CD4-positive, CD25-positive, alpha-beta regulatory T cell (primary cell): ENCODE measurements around the gene RINT1. TPM values are rescaled to one million over a fixed set of nuclear protein-coding genes. Genes with fewer than 3 reads are reported as not detected.
"Not testable (repeated sequence)": the region's sequence is repeated elsewhere in the genome, so short reads cannot be mapped to it uniquely, and the experiment has no call there.

ENCODE experiments used
- ATAC-seq, 2 donors: fragments of 150-1000 bp; cut with Tn5 transposase; one replicate each; pipeline ENCODE4 v1.10.0; 2021; ENCODE audit warnings: low read depth in 2 of 2, moderate number of reproducible peaks in 2 of 2, moderate library complexity in 1 of 2
- DNase-seq, 3 donors: peaks; one replicate each; pipeline versions ENCODE4 v3.0.0 to v3.0.0-alpha.2; 2012 to 2022; ENCODE audit warnings: mixed read lengths in 1 of 3
- H3K27ac ChIP-seq: one replicate; pipeline ENCODE4 v1.7.0; 2013; ENCODE audit warnings: mild to moderate bottlenecking, low read length; ENCODE audit not compliant: insufficient read depth, poor library complexity, severe bottlenecking
- H3K27me3 ChIP-seq: one replicate; pipeline ENCODE4 v1.7.0; 2013; ENCODE audit warnings: low read length; ENCODE audit not compliant: control insufficient read depth, insufficient read depth
- H3K36me3 ChIP-seq: one replicate; pipeline ENCODE4 v1.7.0; 2013; ENCODE audit warnings: mild to moderate bottlenecking, low read length, moderate library complexity; ENCODE audit not compliant: control insufficient read depth, insufficient read depth
- H3K4me1 ChIP-seq: 2 replicates; pipeline ENCODE4 v1.7.0; 2013; ENCODE audit warnings: mild to moderate bottlenecking, low read length; ENCODE audit not compliant: insufficient read depth, control insufficient read depth, poor library complexity, severe bottlenecking
- H3K4me3 ChIP-seq: one replicate; pipeline ENCODE4 v1.7.0; 2013; ENCODE audit warnings: low read depth, mild to moderate bottlenecking, low read length, moderate library complexity
- H3K9me3 ChIP-seq, 2 experiments: 1 replicate in 1 of 2; 2 replicates in 1 of 2; pipeline ENCODE4 v1.7.0; 2013; ENCODE audit warnings: low read length in 2 of 2, mild to moderate bottlenecking in 1 of 2, moderate library complexity in 1 of 2; ENCODE audit not compliant: control insufficient read depth in 2 of 2
- H3K27ac Mint-ChIP-seq, 3 donors: one replicate each; pipeline ENCODE4 v1.8.0; 2020 to 2022; ENCODE audit warnings: mild to moderate bottlenecking in 3 of 3, mixed read lengths in 3 of 3, moderate library complexity in 2 of 3
- H3K27me3 Mint-ChIP-seq: one replicate; pipeline ENCODE4 v1.8.0; 2022; ENCODE audit warnings: mild to moderate bottlenecking, mixed read lengths
- H3K36me3 Mint-ChIP-seq: one replicate; pipeline ENCODE4 v1.8.0; 2020; ENCODE audit warnings: mixed read lengths
- H3K4me1 Mint-ChIP-seq, 4 donors: one replicate each; pipeline ENCODE4 v1.8.0; 2020 to 2022; ENCODE audit warnings: mixed read lengths in 4 of 4, mild to moderate bottlenecking in 1 of 4
- H3K4me3 Mint-ChIP-seq, 4 donors: one replicate each; pipeline ENCODE4 v1.8.0; 2020 to 2022; ENCODE audit warnings: mild to moderate bottlenecking in 4 of 4, mixed read lengths in 4 of 4, moderate library complexity in 3 of 4
- H3K9me3 Mint-ChIP-seq, 7 donors: one replicate each; pipeline ENCODE4 v1.8.0; 2020 to 2022; ENCODE audit warnings: mixed read lengths in 7 of 7, mild to moderate bottlenecking in 3 of 7, moderate library complexity in 2 of 7
- polyA plus RNA-seq, 4 donors: library from polyadenylated mRNA; unstranded; fragments of 300-500 nt; fragmentation: Illumina TruSeq; gene quantifications; one replicate each; pipeline ENCODE4 v1.2.3, GENCODE V29; 2021
- total RNA-seq: library from RNA; stranded (reverse); gene quantifications from one replicate; pipeline ENCODE4 v1.2.3, GENCODE V29; 2022

The RINT1 gene
- total and polyA plus RNA-seq, 5 donors from 2014 or later: 13.2 to 25.5 (median 18.9) TPM

GRCh38 chr7:105521717-105522463, 10.1 kb upstream of the RINT1 start, which contains the start of gene PUS7:
Gene PUS7 (minus strand): TSS chr7:105522271. CDS start chr7:105508512, 13,759 bp downstream.
- ATAC-seq: peak; percentile 92
- Histone ChIP-seq H3K27ac (peak within 1 kb of the TSS; percentile 71), H3K36me3 (no peaks in the 10 kb centered on the region), H3K27me3 (no peaks in the 10 kb centered on the region), H3K9me3 (no peaks in the 10 kb centered on the region), H3K4me1 (peaks cover 14% of the 10 kb centered on the region), H3K4me3 (peak within 1 kb of the TSS; percentile 69)
- H3K9me3 Mint-ChIP-seq: no peaks in the 10 kb centered on the region
- peaks cover 0 to 22% (median 10%) of the 10 kb centered on the region in 4 donors for H3K4me1 Mint-ChIP-seq
- DNase-seq: peak; percentile 74 to 87 (median 74)
- peak within 1 kb of the TSS; percentile 90 to 97 (median 94) for H3K4me3 Mint-ChIP-seq
- peak within 1 kb of the TSS in 2 of 3 donors; percentile 80 to 84 for H3K27ac Mint-ChIP-seq
- H3K36me3 Mint-ChIP-seq: peaks cover 5% of the 10 kb centered on the region
- no peaks in the 10 kb centered on the region for H3K27me3 Mint-ChIP-seq

GRCh38 chr7:105524423-105524822, 7.6 kb upstream of the RINT1 start:
- H3K27me3 Mint-ChIP-seq, H3K9me3 ChIP-seq, H3K36me3 ChIP-seq, H3K27me3 ChIP-seq, ATAC-seq, H3K4me3 ChIP-seq, H3K9me3 Mint-ChIP-seq, DNase-seq, H3K27ac Mint-ChIP-seq, H3K36me3 Mint-ChIP-seq, H3K27ac ChIP-seq: not testable (repeated sequence)
- Mint-ChIP-seq H3K4me3 (peak overlapping the region in 2 of 4 donors; percentile 70 to 74), H3K4me1 (peaks cover 0 to 23% (median 11%) of the 10 kb centered on the region in 4 donors)
- H3K4me1 ChIP-seq: peaks cover 14% of the 10 kb centered on the region

GRCh38 chr7:105524840-105525239, 7.2 kb upstream of the RINT1 start:
- Mint-ChIP-seq H3K4me1 (peaks cover 0 to 20% (median 11%) of the 10 kb centered on the region in 4 donors), H3K4me3 (peak overlapping the region in 3 of 4 donors; percentile 22 to 74 (median 70)), H3K36me3 (peaks cover under 1% of the 10 kb centered on the region), H3K9me3 (no peaks in the 10 kb centered on the region), H3K27me3 (no peaks in the 10 kb centered on the region), H3K27ac (no peak overlapping the region)
- Histone ChIP-seq H3K36me3 (no peaks in the 10 kb centered on the region), H3K9me3 (no peaks in the 10 kb centered on the region), H3K4me1 (peaks cover 14% of the 10 kb centered on the region), H3K27ac (no peak overlapping the region), H3K27me3 (no peaks in the 10 kb centered on the region), H3K4me3 (no peak overlapping the region)
- ATAC-seq: no peak
- no peak for DNase-seq

- H3K9me3 Mint-ChIP-seq, DNase-seq: not testable (repeated sequence)
Measured at GRCh38 chr7:105527737-105528136, 4.3 kb upstream of the RINT1 start.

GRCh38 chr7:105530126-105530525, 1.9 kb upstream of the RINT1 start:
- peaks cover 26% of the 10 kb centered on the region for H3K4me1 ChIP-seq
- no peak overlapping the region for H3K4me3 ChIP-seq
- no peaks in the 10 kb centered on the region for H3K27me3 ChIP-seq
- H3K36me3 Mint-ChIP-seq: peaks cover 4% of the 10 kb centered on the region
- H3K36me3 ChIP-seq: no peaks in the 10 kb centered on the region
- H3K27ac Mint-ChIP-seq: peak overlapping the region in 1 of 3 donors; percentile 67
- H3K9me3 Mint-ChIP-seq: no peaks in the 10 kb centered on the region
- DNase-seq: no peak
- H3K4me3 Mint-ChIP-seq: peak overlapping the region in 3 of 4 donors; percentile 39 to 65 (median 46)
- H3K9me3 ChIP-seq: no peaks in the 10 kb centered on the region
- H3K27me3 Mint-ChIP-seq: no peaks in the 10 kb centered on the region
- ATAC-seq: no peak
- no peak overlapping the region for H3K27ac ChIP-seq
- peaks cover 14 to 46% (median 25%) of the 10 kb centered on the region in 4 donors for H3K4me1 Mint-ChIP-seq

More at GRCh38 chr7:105527737-105528136, 4.3 kb upstream of the RINT1 start:
- not testable (repeated sequence) for H3K9me3 ChIP-seq, H3K27me3 ChIP-seq, H3K27ac ChIP-seq, H3K27me3 Mint-ChIP-seq, H3K36me3 ChIP-seq, ATAC-seq, H3K27ac Mint-ChIP-seq, H3K4me3 ChIP-seq, H3K36me3 Mint-ChIP-seq
- peak overlapping the region in 1 of 4 donors; percentile 45 for H3K4me3 Mint-ChIP-seq
- H3K4me1 ChIP-seq: peaks cover 13% of the 10 kb centered on the region
- peaks cover 5 to 28% (median 16%) of the 10 kb centered on the region in 4 donors for H3K4me1 Mint-ChIP-seq

DNA sequence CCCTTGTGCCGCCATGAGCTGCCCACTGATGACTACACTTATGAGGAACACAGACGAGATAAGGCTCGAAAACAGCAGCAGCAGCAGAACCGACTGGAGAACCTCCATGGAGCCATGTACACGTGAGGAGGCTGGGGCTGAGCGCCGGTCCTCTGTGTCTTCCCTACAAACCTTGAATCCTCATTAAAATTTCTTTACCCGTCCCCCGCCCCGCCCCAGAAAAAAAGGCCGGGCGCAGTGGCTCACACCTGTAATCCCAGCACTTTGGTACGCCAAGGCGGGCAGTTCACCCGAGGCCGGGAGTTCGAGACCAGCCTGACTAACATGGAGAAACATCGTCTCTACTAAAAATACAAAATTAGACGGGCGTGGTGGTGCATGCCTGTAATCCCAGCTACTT, 1.5 kb upstream of the RINT1 start:
- no peaks in the 10 kb centered on the region for H3K27me3 Mint-ChIP-seq
- Histone ChIP-seq H3K9me3 (no peaks in the 10 kb centered on the region), H3K36me3 (peaks cover 2% of the 10 kb centered on the region), H3K4me3 (no peak overlapping the region), H3K27me3 (no peaks in the 10 kb centered on the region), H3K27ac (no peak overlapping the region), H3K4me1 (peaks cover 26% of the 10 kb centered on the region)
- peak overlapping the region in 3 of 4 donors; percentile 39 to 65 (median 46) for H3K4me3 Mint-ChIP-seq
- DNase-seq: no peak
- peaks cover 4% of the 10 kb centered on the region for H3K36me3 Mint-ChIP-seq
- ATAC-seq: no peak
- H3K27ac Mint-ChIP-seq: peak overlapping the region in 1 of 3 donors; percentile 79
- H3K9me3 Mint-ChIP-seq: no peaks in the 10 kb centered on the region
- H3K4me1 Mint-ChIP-seq: peaks cover 14 to 50% (median 27%) of the 10 kb centered on the region in 4 donors

- H3K4me1 ChIP-seq: peaks cover 26% of the 10 kb centered on the region
- H3K27ac ChIP-seq: peak overlapping the region; percentile 87
- H3K9me3 ChIP-seq: no peaks in the 10 kb centered on the region
- Mint-ChIP-seq H3K9me3 (no peaks in the 10 kb centered on the region), H3K36me3 (peaks cover 7% of the 10 kb centered on the region), H3K27ac (peak overlapping the region in 2 of 3 donors; percentile 83 to 97), H3K4me1 (peaks cover 18 to 60% (median 29%) of the 10 kb centered on the region in 4 donors), H3K27me3 (no peaks in the 10 kb centered on the region), H3K4me3 (peak overlapping the region; percentile 90 to 94 (median 94))
- ATAC-seq: no peak
- peaks cover 11% of the 10 kb centered on the region for H3K36me3 ChIP-seq
- DNase-seq: no peak
- H3K27me3 ChIP-seq: no peaks in the 10 kb centered on the region
- peak overlapping the region; percentile 97 for H3K4me3 ChIP-seq
Measured at GRCh38 chr7:105532709-105533460, 884 bp downstream of the RINT1 start.
